K562 (cell line): ENCODE results near the gene RGS19. TPM values are rescaled to one million over a fixed set of nuclear protein-coding genes. Genes with fewer than 3 reads are reported as not detected.

ENCODE experiments used
- ATAC-seq: fragments of 200-7000 bp; cut with Tn5 transposase; 3 replicates; pipeline ENCODE4 v1.9.1; 2020; ENCODE audit warnings: moderate library complexity
- BruUV-seq: library from RNA; stranded (reverse); fragments of 400-500 nt; replicated peaks from 2 replicates; lab custom pipeline; 2021; lab: Mats Ljungman, UMichigan
- CTCF ChIA-PET: fragments of 300-600 bp; formaldehyde crosslinking; extraction: SDS; loops from one replicate; lab custom pipeline; 2021; ENCODE audit warnings: low intra/inter-chr PET ratio; lab: Yijun Ruan, JAX
- POLR2A ChIA-PET: fragments of 300-600, 350-650 bp; sonication (Branson Sonifier 250); formaldehyde crosslinking; extraction: SDS; loops from one replicate; lab custom pipeline; 2021; ENCODE audit warnings: antibody characterized with exemption, inconsistent platforms; lab: Yijun Ruan, JAX
- DNase-seq, 4 experiments: peaks; one replicate each; pipeline versions ENCODE4 v3.0.0 to v3.0.0-alpha.2; 2011 to 2018; ENCODE audit warnings: low spot score in 3 of 4, mixed read lengths in 3 of 4; ENCODE audit errors: extremely low read depth in 1 of 4
- FAIRE-seq: peaks from 2 replicates; lab custom pipeline; 2011; peaks lifted over from hg19 to GRCh38; lab: Jason Lieb, UNC
- H2AFZ ChIP-seq: 2 replicates; pipeline ENCODE4 v1.6.0; 2011; ENCODE audit warnings: low read depth, low read length, control low read depth, inconsistent platforms
- H3K27ac ChIP-seq: fragments of 200-600 bp; 3 replicates; pipeline ENCODE4 v1.8.0; 2011; ENCODE audit warnings: low read depth, mild to moderate bottlenecking, control low read depth, inconsistent platforms, low read length, moderate library complexity, mixed read lengths; ENCODE audit errors: extremely low read depth
- H3K27me3 ChIP-seq, 2 experiments: fragments of 300-600 bp in 1 of 2; 2 replicates in 1 of 2; 3 replicates in 1 of 2; pipeline versions ENCODE4 v1.6.0 to v1.8.0; 2011; ENCODE audit warnings: inconsistent platforms in 2 of 2, low read length in 2 of 2, mild to moderate bottlenecking in 1 of 2, mixed read lengths in 1 of 2, moderate library complexity in 1 of 2; ENCODE audit not compliant: control insufficient read depth in 2 of 2, insufficient read depth in 2 of 2
- H3K36me3 ChIP-seq: fragments of 300-600 bp; 3 replicates; pipeline ENCODE4 v1.8.0; 2011; ENCODE audit warnings: mild to moderate bottlenecking, low read length, inconsistent platforms; ENCODE audit not compliant: control insufficient read depth, insufficient read depth
- H3K4me1 ChIP-seq, 2 experiments: fragments of 200-600 bp in 1 of 2; replicated peaks in 1 of 2; 2 replicates in 1 of 2; 3 replicates in 1 of 2; pipeline versions ENCODE4 v1.5.1 to v1.8.0; 2011; ENCODE audit warnings: inconsistent platforms in 2 of 2, low read length in 2 of 2, mild to moderate bottlenecking in 1 of 2, mixed read lengths in 1 of 2, moderate library complexity in 1 of 2; ENCODE audit not compliant: control insufficient read depth in 2 of 2, insufficient read depth in 2 of 2
- H3K4me2 ChIP-seq: 2 replicates; pipeline ENCODE4 v1.6.1; 2011; ENCODE audit warnings: low read length, control low read depth, inconsistent platforms, mixed read lengths; ENCODE audit not compliant: insufficient read depth
- H3K4me3 ChIP-seq: fragments of 200-600 bp; sonication (generic), shearing (Covaris generic); 2 replicates; pipeline ENCODE4 v1.5.1; 2016; ENCODE audit warnings: control low read depth, inconsistent platforms
- H3K79me2 ChIP-seq: fragments of 200-600 bp; 3 replicates; pipeline ENCODE4 v1.8.0; 2011; ENCODE audit warnings: low read length, inconsistent platforms; ENCODE audit not compliant: control insufficient read depth, insufficient read depth
- H3K9ac ChIP-seq, 2 experiments: 2 replicates each; pipeline versions ENCODE4 v1.6.0 to v1.6.1; 2011; ENCODE audit warnings: low read depth in 2 of 2, low read length in 2 of 2, control low read depth in 1 of 2, inconsistent platforms in 1 of 2, mild to moderate bottlenecking in 1 of 2, mixed read lengths in 1 of 2; ENCODE audit not compliant: insufficient read depth in 1 of 2
- H3K9me1 ChIP-seq: one replicate; pipeline ENCODE4 v1.6.0; 2011; ENCODE audit warnings: inconsistent platforms, mild to moderate bottlenecking, low read length, moderate library complexity; ENCODE audit not compliant: control insufficient read depth, insufficient read depth
- H3K9me3 ChIP-seq: replicated peaks from 2 replicates; pipeline ENCODE4 v1.5.1; 2011; ENCODE audit warnings: low read depth, low read length, inconsistent platforms; ENCODE audit not compliant: control insufficient read depth, insufficient read depth
- H4K20me1 ChIP-seq: replicated peaks from 2 replicates; pipeline ENCODE4 v1.6.1; 2011; ENCODE audit warnings: low read length, inconsistent platforms, mixed read lengths; ENCODE audit not compliant: control insufficient read depth, insufficient read depth
- EGR1 ChIP-seq: fragments of 450-650 bp; conservative IDR thresholded peaks from 2 replicates; pipeline ENCODE4 v1.6.1; 2017; ENCODE audit warnings: mild to moderate bottlenecking
- HIVEP1 ChIP-seq: fragments of 250-450 bp; sonication (Bioruptor Pico); IDR thresholded peaks from 2 replicates; pipeline ENCODE4 v1.4.0; 2020; ENCODE audit warnings: mild to moderate bottlenecking
- IFI16 ChIP-seq: fragments of 250-450 bp; sonication (Bioruptor Pico); IDR thresholded peaks from 2 replicates; pipeline ENCODE4 v2.1.2; 2022; ENCODE audit warnings: mild to moderate bottlenecking, inconsistent platforms
- NR2C1 ChIP-seq, 2 experiments: fragments of 450-650 bp; IDR thresholded peaks; 2 replicates each; pipeline ENCODE4 v1.6.1; 2017; ENCODE audit warnings: mild to moderate bottlenecking in 2 of 2, antibody characterized with exemption in 1 of 2, inconsistent platforms in 1 of 2, missing compliant biosample characterization in 1 of 2, missing genetic modification characterization in 1 of 2
- THRB ChIP-seq: fragments of 450-650 bp; formaldehyde crosslinking; conservative IDR thresholded peaks from 2 replicates; pipeline ENCODE4 v1.4.0; 2022; ENCODE audit warnings: mild to moderate bottlenecking, missing genetic modification characterization
- WGBS: fragments of 100-300 bp; shearing (Covaris generic); methylation state at CpG from one replicate; pipeline ENCODE4 v1.1.6; 2016; ENCODE audit warnings: low coverage, mixed read lengths; ENCODE audit not compliant: insufficient coverage; ENCODE audit errors: missing lambda C conversion rate; 5-methylcytosine and 5-hydroxymethylcytosine counted together
- in situ Hi-C: fragments of 300-500 bp; cut with MboI; formaldehyde crosslinking; loops from 4 replicates; pipeline ENCODE4 v1.15.0; 2018; ENCODE audit warnings: inconsistent platforms, mixed read lengths
- intact Hi-C: fragments of 100-400 bp; cut with micrococcal nuclease; formaldehyde crosslinking; loops from 2 replicates; pipeline ENCODE4 v1.14.2; 2022
- polyA plus RNA-seq, 8 experiments: library from polyadenylated mRNA; depleted of rRNA in 4 of 8; stranded (reverse) in 5 of 8; unstranded in 3 of 8; fragments of >200 nt; fragmentation: Nextera tagmentation in 2 of 8; fragmentation: Illumina TruSeq in 1 of 8; extraction: Ambion mirVana in 2 of 8; extraction: Trizol in 1 of 8; gene quantifications; 2 replicates each; pipeline versions ENCODE4 v1.2.1 to v1.2.3, GENCODE V29; 2011 to 2014; ENCODE audit warnings: inconsistent platforms in 1 of 8, missing spikeins in 1 of 8
- total RNA-seq, 7 experiments: library from RNA; depleted of rRNA in 6 of 7; stranded (reverse); fragments of >200 nt in 6 of 7; fragmentation: Illumina TruSeq in 2 of 7; extraction: Trizol in 2 of 7; gene quantifications; 2 replicates each; pipeline versions ENCODE4 v1.2.1 to v1.2.3, GENCODE V29; 2011 to 2021; ENCODE audit warnings: low replicate concordance in 1 of 7
- TF ChIP-seq, protein P1 (sequence below), 2 experiments: fragments of 450-650 bp in 1 of 2; IDR thresholded peaks; 2 replicates each; pipeline ENCODE4 v1.6.1; 2011 to 2017; ENCODE audit warnings: low read depth in 2 of 2, antibody characterized with exemption in 1 of 2, borderline replicate concordance in 1 of 2, low read length in 1 of 2, mild to moderate bottlenecking in 1 of 2, mixed read lengths in 1 of 2; ENCODE audit not compliant: control insufficient read depth in 1 of 2
- TF ChIP-seq, protein P2 (sequence below): fragments of 250-450 bp; sonication (Bioruptor Pico); IDR thresholded peaks from 2 replicates; pipeline ENCODE4 v1.4.0; 2020; ENCODE audit warnings: mild to moderate bottlenecking
- TF ChIP-seq, protein P3 (sequence below): IDR thresholded peaks from 3 replicates; pipeline ENCODE4 v1.6.1; 2011; ENCODE audit warnings: borderline replicate concordance, mild to moderate bottlenecking, moderate library complexity; ENCODE audit not compliant: insufficient read length; ENCODE audit errors: extremely low read depth

RGS19 gene
- total and polyA plus RNA-seq, 9 of the 15 experiments (the other 6 are each of a cell fraction or from before 2014, with no cell fraction given): 0.41 to 23.7 (median 14.6) TPM

GRCh38 chr20:64080813-64081623 lies 1.7 kb upstream of the RGS19 start:
- H4K20me1 ChIP-seq: no peaks in the 10 kb centered on the region; the same call in 1 of the 2 replicates
- 0 out of 2 replicates have a peak overlapping the region, but pooled peaks have one; percentile 48 for H3K4me2 ChIP-seq
- in situ Hi-C loops: no loop called here
- H3K9me3 ChIP-seq: no peaks in the 10 kb centered on the region
- FAIRE-seq (peak; percentile 49), ATAC-seq (no peak), DNase-seq (no peak)
- intact Hi-C loops: no loop called here
- WGBS: 76% methylated on average over 11 of the region's 17 CpGs
- ChIA-PET POLR2A (interaction anchor here (0.6 to 1.2 kb wide), 3 partner anchors 21 to 546 kb away, joined by 3 read pairs; no protein-coding TSS in a partner anchor), CTCF (no interaction called here)
- peaks cover 6 to 23% of the 10 kb centered on the region in 2 experiments; a peak in 4 of 5 replicates for H3K27me3 ChIP-seq
- peaks cover 16 to 88% of the 10 kb centered on the region in 2 experiments; a peak in 4 of 5 replicates for H3K4me1 ChIP-seq
- H3K9ac ChIP-seq: peak overlapping the region in 1 of 2 experiments; percentile 57; a peak in 2 of 4 replicates
- no peaks in the 10 kb centered on the region for H3K9me1 ChIP-seq
- no peak overlapping the region for H3K27ac ChIP-seq
- H3K79me2 ChIP-seq: peaks cover 10% of the 10 kb centered on the region; the same call in 2 of the 3 replicates
- no TSS peak for BruUV-seq
- no peak overlapping the region for H3K4me3 ChIP-seq
- no peaks in the 10 kb centered on the region for H3K36me3 ChIP-seq
- no peak overlapping the region for H2AFZ ChIP-seq
- TF ChIP-seq THRB (CRISPR knock-in tag) (no peak), EGR1 (0 out of 2 replicates have a peak, but pooled peaks have one; percentile 7), IFI16 (CRISPR knock-in tag) (no peak), NR2C1 (IDR thresholded peaks at IDR 0.05) (peak; percentile 69), NR2C1 (tag; IDR thresholded peaks at IDR 0.05) (peak; percentile 61; the same call in 1 of the 2 replicates), HIVEP1 (no peak)
- TF ChIP-seq, protein P1, sequence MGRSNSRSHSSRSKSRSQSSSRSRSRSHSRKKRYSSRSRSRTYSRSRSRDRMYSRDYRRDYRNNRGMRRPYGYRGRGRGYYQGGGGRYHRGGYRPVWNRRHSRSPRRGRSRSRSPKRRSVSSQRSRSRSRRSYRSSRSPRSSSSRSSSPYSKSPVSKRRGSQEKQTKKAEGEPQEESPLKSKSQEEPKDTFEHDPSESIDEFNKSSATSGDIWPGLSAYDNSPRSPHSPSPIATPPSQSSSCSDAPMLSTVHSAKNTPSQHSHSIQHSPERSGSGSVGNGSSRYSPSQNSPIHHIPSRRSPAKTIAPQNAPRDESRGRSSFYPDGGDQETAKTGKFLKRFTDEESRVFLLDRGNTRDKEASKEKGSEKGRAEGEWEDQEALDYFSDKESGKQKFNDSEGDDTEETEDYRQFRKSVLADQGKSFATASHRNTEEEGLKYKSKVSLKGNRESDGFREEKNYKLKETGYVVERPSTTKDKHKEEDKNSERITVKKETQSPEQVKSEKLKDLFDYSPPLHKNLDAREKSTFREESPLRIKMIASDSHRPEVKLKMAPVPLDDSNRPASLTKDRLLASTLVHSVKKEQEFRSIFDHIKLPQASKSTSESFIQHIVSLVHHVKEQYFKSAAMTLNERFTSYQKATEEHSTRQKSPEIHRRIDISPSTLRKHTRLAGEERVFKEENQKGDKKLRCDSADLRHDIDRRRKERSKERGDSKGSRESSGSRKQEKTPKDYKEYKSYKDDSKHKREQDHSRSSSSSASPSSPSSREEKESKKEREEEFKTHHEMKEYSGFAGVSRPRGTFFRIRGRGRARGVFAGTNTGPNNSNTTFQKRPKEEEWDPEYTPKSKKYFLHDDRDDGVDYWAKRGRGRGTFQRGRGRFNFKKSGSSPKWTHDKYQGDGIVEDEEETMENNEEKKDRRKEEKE (IDR thresholded peaks at IDR 0.05; ENCODE audit: borderline replicate concordance in 1 of 2, control insufficient read depth in 1 of 2, low read depth in 2 of 2, low read length in 1 of 2): no peak
- TF ChIP-seq, protein P2, sequence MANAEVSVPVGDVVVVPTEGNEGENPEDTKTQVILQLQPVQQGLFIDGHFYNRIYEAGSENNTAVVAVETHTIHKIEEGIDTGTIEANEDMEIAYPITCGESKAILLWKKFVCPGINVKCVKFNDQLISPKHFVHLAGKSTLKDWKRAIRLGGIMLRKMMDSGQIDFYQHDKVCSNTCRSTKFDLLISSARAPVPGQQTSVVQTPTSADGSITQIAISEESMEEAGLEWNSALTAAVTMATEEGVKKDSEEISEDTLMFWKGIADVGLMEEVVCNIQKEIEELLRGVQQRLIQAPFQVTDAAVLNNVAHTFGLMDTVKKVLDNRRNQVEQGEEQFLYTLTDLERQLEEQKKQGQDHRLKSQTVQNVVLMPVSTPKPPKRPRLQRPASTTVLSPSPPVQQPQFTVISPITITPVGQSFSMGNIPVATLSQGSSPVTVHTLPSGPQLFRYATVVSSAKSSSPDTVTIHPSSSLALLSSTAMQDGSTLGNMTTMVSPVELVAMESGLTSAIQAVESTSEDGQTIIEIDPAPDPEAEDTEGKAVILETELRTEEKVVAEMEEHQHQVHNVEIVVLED (CRISPR knock-in tag): no peak
- TF ChIP-seq, protein P3, sequence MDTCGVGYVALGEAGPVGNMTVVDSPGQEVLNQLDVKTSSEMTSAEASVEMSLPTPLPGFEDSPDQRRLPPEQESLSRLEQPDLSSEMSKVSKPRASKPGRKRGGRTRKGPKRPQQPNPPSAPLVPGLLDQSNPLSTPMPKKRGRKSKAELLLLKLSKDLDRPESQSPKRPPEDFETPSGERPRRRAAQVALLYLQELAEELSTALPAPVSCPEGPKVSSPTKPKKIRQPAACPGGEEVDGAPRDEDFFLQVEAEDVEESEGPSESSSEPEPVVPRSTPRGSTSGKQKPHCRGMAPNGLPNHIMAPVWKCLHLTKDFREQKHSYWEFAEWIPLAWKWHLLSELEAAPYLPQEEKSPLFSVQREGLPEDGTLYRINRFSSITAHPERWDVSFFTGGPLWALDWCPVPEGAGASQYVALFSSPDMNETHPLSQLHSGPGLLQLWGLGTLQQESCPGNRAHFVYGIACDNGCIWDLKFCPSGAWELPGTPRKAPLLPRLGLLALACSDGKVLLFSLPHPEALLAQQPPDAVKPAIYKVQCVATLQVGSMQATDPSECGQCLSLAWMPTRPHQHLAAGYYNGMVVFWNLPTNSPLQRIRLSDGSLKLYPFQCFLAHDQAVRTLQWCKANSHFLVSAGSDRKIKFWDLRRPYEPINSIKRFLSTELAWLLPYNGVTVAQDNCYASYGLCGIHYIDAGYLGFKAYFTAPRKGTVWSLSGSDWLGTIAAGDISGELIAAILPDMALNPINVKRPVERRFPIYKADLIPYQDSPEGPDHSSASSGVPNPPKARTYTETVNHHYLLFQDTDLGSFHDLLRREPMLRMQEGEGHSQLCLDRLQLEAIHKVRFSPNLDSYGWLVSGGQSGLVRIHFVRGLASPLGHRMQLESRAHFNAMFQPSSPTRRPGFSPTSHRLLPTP: no peak
